Measurements from ENCODE around the gene RNU6-9. TPM values are rescaled to one million over a fixed set of nuclear protein-coding genes. Genes with fewer than 3 reads are reported as not detected.

Gene RNU6-9
- total RNA-seq, 2 donors from 2014 or later, result not detected

DNA sequence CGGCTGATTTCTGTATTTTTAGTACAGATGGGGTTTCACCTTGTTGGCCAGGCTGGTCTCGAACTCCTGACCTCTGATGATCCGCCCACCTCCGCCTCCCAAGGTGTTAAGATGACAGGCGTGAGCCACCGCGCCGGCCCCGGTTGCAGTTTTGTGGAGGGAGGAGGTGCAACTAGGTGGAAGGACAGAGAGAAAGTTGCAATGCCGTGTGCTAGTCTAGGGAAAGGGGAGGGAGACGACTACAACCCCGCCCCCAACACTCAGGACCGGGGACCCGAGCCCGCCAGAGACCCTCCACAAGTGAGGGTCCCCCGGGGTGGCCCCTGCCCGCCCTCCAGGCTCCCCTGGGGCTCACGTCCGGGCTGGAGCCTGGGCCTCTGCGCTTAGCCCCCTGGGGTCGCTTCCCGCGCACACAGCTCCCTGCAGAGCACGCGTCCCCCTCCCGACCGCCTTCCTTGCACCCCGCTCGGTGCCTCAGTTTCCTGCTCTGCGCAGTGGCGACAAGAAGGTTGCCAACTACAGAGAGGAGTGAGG, 31.3 kb downstream of the RNU6-9 start:
- no peaks in the 10 kb centered on the region for H3K4me1 Mint-ChIP-seq
- peak overlapping the region; percentile 68 for H3K4me3 Mint-ChIP-seq
- no peak overlapping the region for H3K27ac Mint-ChIP-seq
- no peak for ATAC-seq (replicated peaks)
- no peaks in the 10 kb centered on the region for H3K9me3 Mint-ChIP-seq
- no peaks in the 10 kb centered on the region for H3K27me3 Mint-ChIP-seq
- peaks cover 18% of the 10 kb centered on the region for H3K36me3 Mint-ChIP-seq (ENCODE audit: low read depth)

DNA sequence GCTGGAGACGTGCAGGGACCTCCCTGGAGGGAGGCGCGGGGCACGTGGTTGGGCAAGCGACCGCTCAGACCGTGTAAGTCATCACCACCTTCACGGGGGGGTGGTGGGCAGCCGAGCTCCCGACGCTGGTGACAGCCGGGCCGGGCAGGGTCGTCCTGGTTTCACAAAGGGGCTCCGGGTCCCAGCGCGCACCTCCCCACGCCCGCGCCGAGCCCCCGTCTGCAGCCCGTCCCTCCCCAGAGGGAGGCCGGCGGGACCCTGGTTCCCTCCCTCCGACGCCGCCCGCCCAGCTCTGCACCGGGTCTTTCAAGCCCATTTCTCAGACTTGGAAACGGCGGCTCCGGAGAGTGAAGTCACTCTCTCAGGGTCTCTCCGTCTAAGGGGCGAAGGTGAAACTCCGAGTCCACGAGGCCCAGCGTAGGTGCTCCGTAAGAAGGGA, 31.8 kb downstream of the RNU6-9 start:
- H3K36me3 Mint-ChIP-seq (ENCODE audit: low read depth), result peaks cover 23% of the 10 kb centered on the region
- peak; percentile 67 for ATAC-seq (replicated peaks)
- H3K4me3 Mint-ChIP-seq, result peak overlapping the region; percentile 68
- H3K4me1 Mint-ChIP-seq, result no peaks in the 10 kb centered on the region
- no peak overlapping the region for H3K27ac Mint-ChIP-seq
- H3K9me3 Mint-ChIP-seq, result no peaks in the 10 kb centered on the region
- H3K27me3 Mint-ChIP-seq, result no peaks in the 10 kb centered on the region

DNA sequence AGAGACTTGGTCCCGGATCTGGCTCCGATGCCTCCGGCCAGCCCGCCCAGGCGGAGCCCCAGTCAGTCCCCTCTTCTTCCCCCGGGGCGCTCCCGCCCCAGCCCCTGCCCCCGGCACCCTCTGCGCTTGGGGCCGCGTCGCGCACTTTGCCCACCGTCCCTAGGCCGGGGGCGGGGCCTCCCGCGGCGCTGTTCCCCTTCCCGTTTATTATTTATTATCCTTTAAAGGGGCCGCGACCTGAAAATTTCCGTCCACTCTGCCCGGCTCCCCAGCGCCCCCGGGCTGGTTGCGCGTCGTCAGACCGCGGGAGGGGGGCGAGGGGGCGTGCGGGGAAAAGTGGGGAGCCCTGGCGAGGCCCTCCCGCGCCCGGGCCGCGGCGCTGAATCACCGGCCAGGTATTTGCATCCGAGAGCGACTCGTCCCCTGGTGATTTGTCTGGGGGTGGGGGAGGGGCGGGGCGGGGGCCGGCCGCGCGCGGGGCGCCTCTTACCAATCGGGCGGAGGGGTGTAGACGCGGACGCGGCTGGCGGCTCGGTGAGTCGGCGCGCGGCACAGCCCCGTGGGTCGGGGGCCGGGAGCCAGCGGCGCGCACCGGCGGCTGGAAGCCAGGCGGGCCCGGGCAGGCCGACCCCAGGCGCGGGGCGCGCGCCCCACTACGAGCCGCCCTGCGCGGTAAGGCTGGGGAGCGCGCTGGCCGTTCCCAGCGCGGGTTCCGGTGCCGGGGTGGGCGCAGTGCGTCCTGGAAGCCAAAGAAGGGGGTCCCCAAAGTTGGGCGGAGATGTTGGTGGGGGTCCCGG, 32.4 kb downstream of the RNU6-9 start, which contains the start of gene ARID3A:
Gene ARID3A (plus strand): TSS at position 510 of the 797 bp plus-strand sequence. CDS start 3,494 bp downstream, outside the sequence.
- peak; percentile 58 for ATAC-seq (replicated peaks)
- Mint-ChIP-seq H3K4me1 (no peaks in the 10 kb centered on the region), H3K4me3 (peak within 1 kb of the TSS; percentile 68), H3K9me3 (no peaks in the 10 kb centered on the region), H3K27ac (no peak within 1 kb of the TSS), H3K27me3 (no peaks in the 10 kb centered on the region), H3K36me3 (ENCODE audit: low read depth) (peaks cover 23% of the 10 kb centered on the region)

DNA sequence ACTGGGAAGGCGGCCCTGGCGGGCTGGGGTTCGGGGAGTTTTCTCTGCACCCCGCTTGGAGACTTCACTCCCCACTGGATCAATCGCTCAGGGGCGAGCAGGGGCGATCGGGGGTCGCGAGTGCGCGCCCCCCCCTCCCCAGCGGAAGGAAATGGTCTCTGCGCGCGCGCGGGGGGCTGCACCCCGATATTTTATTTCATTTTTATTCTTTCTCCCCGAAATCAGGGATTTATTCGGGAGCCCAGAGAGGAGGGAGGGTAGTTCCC, 33.0 kb downstream of the RNU6-9 start:
- H3K4me3 Mint-ChIP-seq, result peak overlapping the region; percentile 68
- H3K36me3 Mint-ChIP-seq (ENCODE audit: low read depth), result peaks cover 23% of the 10 kb centered on the region
- ATAC-seq (replicated peaks), result no peak
- no peak overlapping the region for H3K27ac Mint-ChIP-seq
- no peaks in the 10 kb centered on the region for H3K9me3 Mint-ChIP-seq
- no peaks in the 10 kb centered on the region for H3K27me3 Mint-ChIP-seq
- no peaks in the 10 kb centered on the region for H3K4me1 Mint-ChIP-seq

DNA sequence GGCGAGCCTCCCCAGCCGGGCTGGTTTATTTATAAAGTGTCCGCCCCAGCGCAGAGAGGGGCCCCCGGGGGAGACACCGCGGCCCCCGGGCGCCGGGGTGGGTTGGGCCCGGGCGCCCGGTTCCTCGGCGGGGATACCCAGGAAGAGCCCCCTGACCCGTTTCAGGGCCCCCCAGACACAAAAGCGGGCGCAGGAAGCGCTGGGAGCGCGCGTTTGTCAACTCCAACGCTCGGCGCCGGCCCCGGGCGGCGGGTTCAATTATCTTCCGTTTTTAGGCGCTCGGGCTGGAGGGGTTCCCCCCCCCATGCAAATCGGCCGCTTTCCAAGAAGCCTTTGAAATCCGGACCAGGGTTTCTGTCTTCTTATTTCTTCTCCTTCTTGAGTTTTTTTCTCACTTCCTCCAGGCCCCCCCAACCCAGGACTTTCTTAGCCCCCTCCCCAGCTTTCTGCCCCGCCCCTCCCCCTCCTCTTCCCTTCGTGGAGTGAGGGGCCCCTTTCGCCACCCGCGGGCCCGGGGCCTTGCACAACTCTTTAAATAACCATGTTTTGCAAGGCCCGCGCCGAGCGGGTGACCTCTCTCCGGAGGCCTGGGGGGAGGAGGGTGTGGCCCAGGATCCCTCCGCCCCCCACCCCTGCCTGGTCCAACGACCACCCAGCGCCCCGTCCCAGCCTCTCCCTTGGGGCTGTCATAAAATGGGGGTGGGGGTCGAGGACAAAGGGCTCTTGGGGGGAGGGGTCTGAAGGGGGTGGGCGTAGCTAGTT, 33.5 kb downstream of the RNU6-9 start:
- no peak for ATAC-seq (replicated peaks)
- H3K27ac Mint-ChIP-seq, result no peak overlapping the region
- peaks cover 19% of the 10 kb centered on the region for H3K36me3 Mint-ChIP-seq (ENCODE audit: low read depth)
- no peaks in the 10 kb centered on the region for H3K9me3 Mint-ChIP-seq
- H3K4me1 Mint-ChIP-seq, result no peaks in the 10 kb centered on the region
- H3K4me3 Mint-ChIP-seq, result peak overlapping the region; percentile 68
- no peaks in the 10 kb centered on the region for H3K27me3 Mint-ChIP-seq

DNA sequence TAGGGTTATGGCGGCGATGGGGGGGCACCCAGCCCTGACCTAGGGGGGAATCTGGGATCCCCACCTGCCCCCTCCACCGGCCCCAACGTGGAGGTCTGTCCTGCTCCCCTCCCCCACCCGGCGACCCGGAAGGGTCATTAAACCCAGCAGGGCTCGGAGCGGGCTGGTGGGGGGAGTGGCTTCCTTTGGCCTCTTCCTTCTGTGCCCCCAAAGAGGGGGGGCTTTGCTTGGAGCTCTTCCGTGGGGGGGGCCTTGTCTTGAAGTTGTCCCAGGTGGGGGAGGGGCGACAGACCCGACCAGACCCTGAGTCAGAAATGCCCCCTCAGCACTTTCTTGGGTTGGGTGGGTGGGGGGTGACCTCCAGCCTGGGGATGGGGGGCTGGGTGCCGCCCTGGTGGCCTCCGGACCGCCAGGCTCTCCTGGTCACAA, 34.1 kb downstream of the RNU6-9 start:
- no peaks in the 10 kb centered on the region for H3K27me3 Mint-ChIP-seq
- H3K27ac Mint-ChIP-seq, result no peak overlapping the region
- no peaks in the 10 kb centered on the region for H3K4me1 Mint-ChIP-seq
- no peaks in the 10 kb centered on the region for H3K9me3 Mint-ChIP-seq
- H3K4me3 Mint-ChIP-seq, result peak overlapping the region; percentile 68
- no peak for ATAC-seq (replicated peaks)
- H3K36me3 Mint-ChIP-seq (ENCODE audit: low read depth), result peaks cover 16% of the 10 kb centered on the region

DNA sequence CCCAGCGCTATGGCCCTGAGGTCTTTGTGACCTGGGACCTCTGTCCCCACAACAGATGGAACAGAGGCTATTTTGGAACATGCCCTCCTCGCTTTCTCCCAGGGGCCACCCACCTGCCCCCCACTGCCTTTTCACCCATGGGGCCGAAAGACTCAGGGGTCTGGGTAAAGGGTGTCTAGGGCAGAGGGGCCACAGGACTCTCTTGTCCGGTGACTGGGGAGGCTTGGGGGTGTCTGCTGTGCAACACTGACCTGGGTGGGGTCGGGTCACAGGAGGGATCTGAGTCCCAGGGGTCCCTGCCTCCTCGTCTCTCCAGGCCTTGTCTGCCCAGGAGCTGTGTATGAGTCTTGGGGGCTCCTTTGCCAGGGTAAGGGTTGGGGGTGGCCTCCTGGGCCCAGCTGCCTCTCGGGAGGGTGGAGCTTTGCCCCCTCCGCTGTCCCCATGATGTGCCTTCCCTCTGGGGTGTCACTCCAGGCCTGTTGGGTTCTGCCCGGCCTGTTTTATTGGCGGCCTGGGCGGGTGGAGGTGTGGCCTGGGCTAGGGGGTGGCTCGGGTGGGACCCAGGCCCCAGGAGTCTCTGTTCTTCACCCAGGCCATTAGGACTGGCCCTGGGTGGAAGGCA, 34.6 kb downstream of the RNU6-9 start:
- ATAC-seq (replicated peaks), result no peak
- Mint-ChIP-seq H3K36me3 (ENCODE audit: low read depth) (peaks cover 16% of the 10 kb centered on the region), H3K4me1 (peaks cover 4% of the 10 kb centered on the region), H3K4me3 (peak overlapping the region; percentile 68), H3K9me3 (no peaks in the 10 kb centered on the region), H3K27ac (no peak overlapping the region), H3K27me3 (no peaks in the 10 kb centered on the region)

DNA sequence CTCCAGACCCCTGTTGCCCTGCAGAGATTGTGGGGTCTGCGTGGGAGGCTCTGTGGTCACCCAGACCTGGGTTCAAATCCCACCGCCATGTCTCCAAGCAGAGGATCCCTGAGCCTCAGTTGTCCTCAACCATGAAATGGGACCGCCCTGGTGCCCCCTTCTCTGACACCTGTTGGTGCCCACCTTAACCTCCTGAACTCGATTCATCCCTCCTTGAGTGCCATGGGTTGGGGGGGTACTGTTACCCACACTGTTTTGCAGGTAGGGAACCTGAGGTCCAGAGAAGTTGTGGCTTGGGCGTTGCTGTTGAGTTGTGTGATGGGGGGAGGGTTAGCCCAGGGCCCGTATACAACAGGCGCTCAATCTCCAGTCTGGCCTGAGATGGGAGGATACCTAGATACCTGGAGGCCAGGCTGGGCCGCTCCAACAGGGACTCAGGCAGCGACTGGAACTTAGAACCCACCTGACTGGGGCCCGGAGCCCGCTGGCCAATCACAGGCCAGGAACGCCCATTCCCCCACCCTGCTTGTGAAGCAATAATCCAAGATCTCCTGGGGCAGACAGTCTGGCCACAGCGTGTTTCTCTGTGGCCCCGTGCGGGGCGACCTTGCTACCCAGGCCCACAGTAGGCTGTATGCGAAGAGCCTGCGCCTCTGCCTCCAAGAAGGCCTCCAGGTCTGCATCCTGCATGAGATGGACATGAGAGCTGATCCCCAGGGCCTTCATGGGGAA, 35.4 kb downstream of the RNU6-9 start:
- Mint-ChIP-seq H3K27ac (no peak overlapping the region), H3K4me3 (no peak overlapping the region)

DNA sequence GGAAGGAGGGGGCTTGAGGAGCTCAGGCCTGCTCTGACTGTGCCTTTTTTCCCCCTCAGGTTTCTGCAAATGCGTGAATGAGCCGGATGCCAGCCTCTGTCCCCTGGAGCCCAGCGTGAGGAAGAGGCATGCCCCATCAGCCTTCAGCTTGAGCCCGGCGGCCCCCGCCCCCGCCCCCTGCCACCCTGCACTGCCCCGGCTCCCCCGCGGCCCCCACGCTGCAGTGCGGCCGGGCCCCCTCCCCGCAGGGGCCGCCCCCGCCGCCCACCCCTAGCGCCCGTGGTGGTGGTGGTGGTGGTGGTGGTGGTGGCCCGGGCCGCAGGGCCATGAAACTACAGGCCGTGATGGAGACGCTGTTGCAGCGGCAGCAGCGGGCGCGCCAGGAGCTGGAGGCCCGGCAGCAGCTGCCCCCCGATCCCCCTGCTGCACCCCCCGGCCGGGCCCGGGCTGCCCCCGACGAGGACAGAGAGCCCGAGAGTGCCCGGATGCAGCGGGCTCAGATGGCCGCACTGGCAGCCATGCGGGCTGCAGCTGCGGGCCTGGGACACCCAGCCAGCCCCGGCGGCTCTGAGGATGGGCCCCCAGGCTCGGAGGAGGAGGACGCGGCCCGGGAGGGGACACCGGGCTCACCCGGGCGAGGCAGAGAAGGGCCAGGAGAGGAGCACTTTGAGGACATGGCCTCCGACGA, 36.1 kb downstream of the RNU6-9 start:
- Mint-ChIP-seq H3K4me3 (no peak overlapping the region), H3K4me1 (peaks cover 4% of the 10 kb centered on the region), H3K27me3 (no peaks in the 10 kb centered on the region), H3K36me3 (ENCODE audit: low read depth) (peaks cover 16% of the 10 kb centered on the region), H3K27ac (no peak overlapping the region), H3K9me3 (no peaks in the 10 kb centered on the region)
- no peak for ATAC-seq (replicated peaks)

More for the DNA sequence above, 35.4 kb downstream of the RNU6-9 start:
- H3K4me1 Mint-ChIP-seq, result peaks cover 4% of the 10 kb centered on the region
- ATAC-seq (replicated peaks), result no peak
- peaks cover 16% of the 10 kb centered on the region for H3K36me3 Mint-ChIP-seq (ENCODE audit: low read depth)
- no peaks in the 10 kb centered on the region for H3K27me3 Mint-ChIP-seq
- no peaks in the 10 kb centered on the region for H3K9me3 Mint-ChIP-seq

DNA sequence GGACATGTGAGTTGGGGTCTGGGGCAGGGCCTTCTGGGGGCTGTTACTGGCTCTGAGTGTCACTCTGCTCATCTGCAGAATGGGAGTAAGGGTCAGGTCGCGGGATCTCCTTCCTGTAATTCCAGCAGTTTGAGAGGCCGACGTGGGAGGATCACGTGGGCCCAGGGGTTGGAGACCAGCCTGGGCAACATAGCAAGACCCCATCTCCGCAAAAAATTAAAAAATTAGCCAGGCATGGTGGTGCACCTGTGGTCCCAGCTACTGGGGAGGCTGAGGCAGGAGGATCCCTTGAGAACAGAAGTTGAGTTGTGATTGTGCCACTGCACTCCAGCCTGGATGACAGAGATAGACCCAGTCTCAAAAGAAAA, 36.6 kb downstream of the RNU6-9 start:
- ATAC-seq (replicated peaks), result no peak

DNA sequence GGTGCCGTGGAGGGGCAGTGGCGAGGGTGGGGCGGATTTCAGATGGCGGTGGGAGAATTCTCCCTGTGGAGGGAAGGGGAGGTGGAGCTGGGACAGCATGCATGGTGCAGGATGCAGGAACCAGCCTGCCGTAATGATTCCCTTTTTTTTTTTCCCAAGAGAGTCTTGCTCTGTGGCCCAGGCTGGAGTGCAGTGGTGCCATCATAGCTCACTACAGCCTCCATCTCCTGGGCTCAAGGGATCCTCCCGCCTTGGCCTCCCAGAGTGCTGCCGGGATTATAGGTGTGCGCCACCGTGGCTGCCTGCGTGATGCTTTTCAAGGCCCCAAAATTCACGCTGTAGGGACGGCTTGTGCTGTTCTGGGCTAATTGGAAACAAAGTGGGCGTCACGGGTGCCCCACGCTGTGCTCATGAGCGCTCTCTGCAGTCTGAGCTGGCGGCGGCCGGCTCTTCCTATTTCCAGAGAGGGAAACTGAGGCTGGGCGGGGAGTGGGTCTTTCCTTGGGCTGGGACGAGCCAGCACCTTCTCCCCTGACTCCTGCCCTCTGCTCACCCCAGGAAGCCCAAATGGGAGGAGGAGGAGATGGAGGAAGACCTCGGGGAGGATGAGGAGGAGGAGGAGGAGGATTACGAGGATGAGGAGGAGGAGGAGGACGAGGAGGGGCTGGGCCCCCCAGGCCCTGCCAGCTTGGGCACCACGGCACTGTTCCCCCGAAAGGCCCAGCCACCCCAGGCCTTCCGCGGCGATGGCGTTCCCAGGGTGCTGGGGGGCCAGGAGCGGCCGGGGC, 38.8 kb downstream of the RNU6-9 start:
- Mint-ChIP-seq H3K4me1 (peaks cover 4% of the 10 kb centered on the region), H3K27me3 (no peaks in the 10 kb centered on the region), H3K27ac (no peak overlapping the region), H3K9me3 (no peaks in the 10 kb centered on the region), H3K36me3 (ENCODE audit: low read depth) (peaks cover 17% of the 10 kb centered on the region), H3K4me3 (peak overlapping the region; percentile 71)
- no peak for ATAC-seq (replicated peaks)

More for the DNA sequence above, 36.6 kb downstream of the RNU6-9 start:
- Mint-ChIP-seq H3K9me3 (no peaks in the 10 kb centered on the region), H3K4me3 (no peak overlapping the region), H3K36me3 (ENCODE audit: low read depth) (peaks cover 16% of the 10 kb centered on the region), H3K27ac (no peak overlapping the region), H3K27me3 (no peaks in the 10 kb centered on the region), H3K4me1 (peaks cover 4% of the 10 kb centered on the region)

DNA sequence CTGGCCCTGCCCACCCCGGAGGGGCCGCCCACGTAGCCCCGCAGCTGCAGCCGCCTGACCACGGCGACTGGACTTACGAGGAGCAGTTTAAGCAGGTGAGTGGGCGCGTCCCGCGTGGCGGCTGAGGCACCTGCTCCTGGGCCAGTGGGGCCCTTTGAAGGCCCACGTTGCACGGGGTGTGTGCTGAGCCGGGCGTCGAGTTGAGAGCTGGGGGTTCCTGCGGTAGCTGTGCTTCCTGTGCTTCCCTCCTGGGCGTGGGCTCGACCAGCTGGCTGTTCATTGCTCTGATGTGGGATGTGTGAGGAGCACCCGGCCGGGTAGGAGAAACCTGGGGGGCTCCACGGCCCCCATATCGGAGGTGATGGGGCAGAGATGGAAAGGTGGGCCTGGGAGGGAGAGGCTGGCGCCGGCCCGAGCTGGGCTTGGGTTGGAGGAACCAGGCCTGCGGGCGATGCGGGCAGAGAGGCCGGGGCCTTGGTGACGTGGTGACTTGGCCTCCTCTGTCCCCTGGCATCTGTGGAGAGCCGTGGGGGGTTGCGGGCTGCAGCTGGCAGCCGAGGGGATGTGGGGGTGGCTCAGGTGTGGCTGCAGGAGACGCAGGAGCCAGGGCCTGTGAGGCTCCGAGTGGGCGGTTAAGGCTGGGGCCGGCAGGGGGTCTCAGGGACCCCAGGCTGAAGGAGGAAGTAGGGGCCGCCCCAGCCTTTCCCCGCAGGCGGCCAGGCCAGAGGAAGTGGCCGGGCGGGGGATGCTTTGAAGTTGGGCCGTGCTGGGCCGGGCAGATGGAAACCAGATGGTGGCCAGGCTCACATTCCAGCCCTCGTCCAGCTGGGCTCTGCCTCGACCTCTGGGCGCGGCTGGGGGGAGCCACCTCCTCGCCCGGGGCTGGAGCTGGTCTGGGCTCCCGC, 39.6 kb downstream of the RNU6-9 start:
- ATAC-seq (replicated peaks), result peak; percentile 19
- peaks cover 24% of the 10 kb centered on the region for H3K36me3 Mint-ChIP-seq (ENCODE audit: low read depth)
- no peaks in the 10 kb centered on the region for H3K9me3 Mint-ChIP-seq
- peak overlapping the region; percentile 71 for H3K4me3 Mint-ChIP-seq
- H3K27me3 Mint-ChIP-seq, result no peaks in the 10 kb centered on the region
- H3K4me1 Mint-ChIP-seq, result peaks cover 4% of the 10 kb centered on the region
- H3K27ac Mint-ChIP-seq, result peak overlapping the region; percentile 68

Measured in activated T-helper 17 cell treated with anti-CD3 and anti-CD28 coated beads, Interleukin-2, amount 50 U/mL, for 72 hours (primary cell).